ENCODE data around the gene NAALADL2.

The NAALADL2 gene

DNA sequence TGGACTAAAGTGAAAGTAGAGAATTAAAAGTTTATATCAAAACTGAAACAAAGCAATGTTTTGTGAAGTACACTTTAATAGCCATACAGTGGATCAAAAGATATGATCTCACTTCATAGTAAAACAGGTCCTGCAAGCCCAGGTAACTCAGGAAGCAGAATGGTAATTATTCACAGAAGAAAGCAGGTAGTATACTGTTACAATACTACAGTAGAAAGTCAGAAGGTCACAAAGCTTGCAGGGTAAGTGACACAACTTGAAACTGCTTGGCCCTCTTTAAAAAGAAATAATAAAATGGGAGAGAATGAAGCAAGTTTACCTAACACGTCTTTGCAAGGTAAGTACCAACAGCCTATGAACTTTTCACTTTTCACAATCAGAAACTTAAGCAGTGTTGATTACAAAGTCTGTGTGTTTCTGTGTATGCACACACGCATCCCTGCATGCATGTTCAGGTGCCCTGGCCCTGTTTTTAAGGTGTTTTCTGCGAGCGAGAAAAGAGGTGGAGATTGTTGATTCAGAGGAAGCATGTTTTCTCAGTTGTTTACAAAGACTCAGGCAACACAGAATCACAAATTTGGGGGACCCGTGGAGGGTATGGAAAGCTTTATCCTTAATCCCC, at the start of gene NAALADL2:
NAALADL2 (plus strand) TSS at position 221 of the 622 bp plus-strand sequence.
- no peak for DNase-seq (ENCODE audit: low read depth)

- DNase-seq (ENCODE audit: low read depth): no peak
Observed at GRCh38 chr3:174810254-174810653, 48.9 kb upstream of the NAALADL2 start.

DNA sequence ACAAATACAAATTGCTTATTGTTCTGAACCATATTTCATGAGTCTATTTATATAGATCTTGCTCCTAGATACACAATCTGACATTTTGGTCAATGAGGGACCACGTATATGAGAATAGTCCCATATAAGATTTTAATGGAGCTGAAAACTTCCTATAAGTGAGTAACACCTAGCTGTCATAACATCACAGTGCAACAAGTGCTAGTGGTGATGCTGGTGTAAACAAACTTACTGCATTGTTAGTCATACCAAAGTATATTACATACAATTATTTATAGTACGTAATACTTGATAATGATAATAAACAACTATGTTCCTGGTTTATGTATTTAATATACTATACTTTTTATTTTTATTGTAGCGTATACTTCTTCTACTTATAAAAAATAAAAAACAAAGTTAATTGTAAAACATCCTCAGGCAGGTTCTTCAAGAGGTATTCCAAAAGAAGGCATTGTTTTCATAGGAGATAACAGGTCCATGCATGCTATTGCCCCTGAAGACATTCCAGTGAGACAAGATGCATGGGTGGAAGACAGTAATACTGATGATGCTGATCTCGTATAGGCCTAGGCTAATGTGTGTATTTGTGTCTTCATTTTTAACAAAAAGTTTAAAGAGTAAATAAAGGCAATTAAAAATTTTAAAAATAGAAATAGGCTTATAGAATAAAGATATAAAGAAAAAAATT, 46.8 kb upstream of the NAALADL2 start:
- no peak for DNase-seq (ENCODE audit: low read depth)

DNA sequence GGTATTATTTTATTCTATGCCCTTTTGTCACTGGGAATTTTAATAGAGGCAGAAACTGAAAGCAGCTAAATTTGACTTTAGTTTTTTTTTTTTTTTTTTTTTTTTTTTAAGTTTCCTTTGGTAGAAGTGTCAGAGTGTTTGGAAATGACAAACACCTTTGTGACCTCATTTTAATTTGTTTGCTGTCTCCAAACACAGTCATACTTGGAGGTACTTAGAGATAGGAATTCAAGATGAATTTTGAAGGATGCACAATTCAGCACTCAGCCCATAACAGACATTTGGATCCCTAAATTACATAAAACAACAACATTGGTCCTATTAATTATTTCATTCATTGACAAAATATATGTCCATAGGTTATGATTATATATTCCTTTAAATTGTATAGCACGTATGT, 43.4 kb upstream of the NAALADL2 start:
- DNase-seq (ENCODE audit: low read depth): no peak

DNA sequence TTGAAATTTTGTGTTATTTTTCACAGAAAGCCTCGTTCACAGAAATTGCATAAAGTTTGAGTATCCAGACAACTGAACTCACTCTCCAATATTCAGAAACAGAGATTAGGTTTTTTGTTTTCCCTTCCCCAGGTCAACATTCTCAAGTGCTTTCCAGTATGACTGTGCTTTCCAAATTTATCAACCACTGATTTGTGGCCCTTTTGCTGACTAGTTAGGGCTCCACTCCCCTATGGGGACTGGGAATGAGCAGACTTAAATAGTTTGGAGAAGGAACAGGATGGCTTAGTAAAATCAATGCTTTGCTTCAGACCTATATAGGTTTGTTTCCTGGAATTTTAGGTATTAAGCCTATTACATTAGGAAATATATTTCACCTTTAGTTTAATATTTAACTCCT, 38.2 kb upstream of the NAALADL2 start:
- DNase-seq (ENCODE audit: low read depth): no peak

DNA sequence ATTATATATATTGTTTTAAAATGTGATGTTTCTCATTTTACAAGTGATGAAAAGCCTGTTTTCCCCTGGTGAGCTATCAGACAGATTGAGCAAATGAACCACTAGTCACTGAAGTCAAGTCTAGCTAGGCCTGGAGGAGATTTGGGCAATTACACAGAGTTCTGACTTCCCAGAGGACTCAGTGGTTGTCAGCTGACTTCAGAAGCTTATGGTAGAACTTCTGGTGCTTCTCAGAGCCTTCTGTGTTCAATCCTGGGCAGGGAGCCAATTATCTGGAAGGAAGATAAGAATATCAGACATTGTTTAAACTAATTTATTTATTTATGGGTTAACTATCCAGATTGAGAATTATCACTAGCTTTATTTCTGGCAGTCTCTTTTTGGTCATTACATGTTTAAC, 37.7 kb upstream of the NAALADL2 start:
- no peak for DNase-seq (ENCODE audit: low read depth)

GRCh38 chr3:174822320-174822719, 36.8 kb upstream of the NAALADL2 start:
- no peak for DNase-seq (ENCODE audit: low read depth)

GRCh38 chr3:174826069-174826468, 33.1 kb upstream of the NAALADL2 start:
- no peak for DNase-seq (ENCODE audit: low read depth)

DNA sequence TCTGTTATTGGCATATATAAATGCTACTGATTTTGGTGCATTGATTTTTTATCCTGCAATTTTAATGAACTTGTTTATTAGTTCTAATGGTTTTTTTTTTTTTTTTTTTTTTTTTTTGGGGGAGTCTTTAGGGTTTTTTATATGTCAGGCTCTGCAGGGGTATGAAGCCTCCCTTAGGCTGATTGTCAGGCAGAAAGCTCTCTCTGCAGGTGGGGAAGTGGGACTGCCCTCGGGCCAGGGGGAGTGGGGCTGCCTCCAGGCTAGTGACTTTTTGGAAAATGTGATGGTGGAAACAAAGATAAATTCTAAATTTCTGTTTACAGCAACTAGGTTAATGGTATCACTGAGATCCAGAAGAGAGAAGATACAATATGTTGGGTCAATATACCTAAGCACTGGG, 14.4 kb upstream of the NAALADL2 start:
- no peak for DNase-seq (ENCODE audit: low read depth)

DNA sequence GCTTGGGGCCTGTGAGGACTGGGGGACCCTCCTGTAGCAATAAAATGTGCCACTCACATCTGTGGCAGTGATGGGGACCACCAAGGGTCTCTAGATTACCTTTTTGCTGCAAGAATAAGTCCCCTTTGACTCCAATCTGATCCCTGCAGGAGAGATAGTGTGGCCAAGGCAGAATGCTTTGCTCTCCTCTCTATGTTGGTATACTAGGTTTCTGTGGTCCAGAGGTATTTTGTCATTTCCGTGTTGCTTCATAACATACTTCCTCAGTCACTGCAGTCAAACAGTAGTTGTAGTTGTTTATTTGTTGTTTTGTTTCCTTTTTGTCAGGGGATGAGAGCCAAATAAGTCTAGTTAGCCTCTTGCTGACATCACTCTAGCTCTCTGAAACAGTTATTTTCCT, 13.1 kb upstream of the NAALADL2 start:
- no peak for DNase-seq (ENCODE audit: low read depth)

- DNase-seq (ENCODE audit: low read depth): no peak
Observed at GRCh38 chr3:174854987-174855386, 4.1 kb upstream of the NAALADL2 start.

- DNase-seq (ENCODE audit: low read depth): no peak
Observed at GRCh38 chr3:174857301-174857700, 1.8 kb upstream of the NAALADL2 start.

DNA sequence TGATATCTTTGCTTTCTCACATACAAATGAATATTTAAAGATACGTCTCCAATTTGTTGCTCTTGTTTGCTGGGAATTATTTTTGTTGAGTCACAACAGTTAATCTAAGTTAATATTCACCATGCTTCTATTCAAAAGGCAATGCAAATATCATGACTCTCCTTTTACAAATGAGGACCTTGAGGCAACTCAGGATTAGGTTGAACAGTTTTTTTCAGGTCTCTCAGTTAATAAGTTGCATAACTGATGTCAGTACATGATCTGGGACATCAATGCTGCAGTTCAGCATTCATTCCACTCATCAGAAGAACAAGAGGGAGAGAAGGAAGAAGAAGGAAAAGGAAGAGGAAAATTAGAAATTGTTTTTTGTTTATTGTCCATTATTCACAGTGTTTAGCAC, 781 bp upstream of the NAALADL2 start:
- DNase-seq (ENCODE audit: low read depth): no peak

- no peak for DNase-seq (ENCODE audit: low read depth)
Observed at GRCh38 chr3:174859756-174860155, 622 bp downstream of the NAALADL2 start.

- DNase-seq (ENCODE audit: low read depth): no peak
Observed at GRCh38 chr3:174862101-174862500, 3.0 kb downstream of the NAALADL2 start.

DNA sequence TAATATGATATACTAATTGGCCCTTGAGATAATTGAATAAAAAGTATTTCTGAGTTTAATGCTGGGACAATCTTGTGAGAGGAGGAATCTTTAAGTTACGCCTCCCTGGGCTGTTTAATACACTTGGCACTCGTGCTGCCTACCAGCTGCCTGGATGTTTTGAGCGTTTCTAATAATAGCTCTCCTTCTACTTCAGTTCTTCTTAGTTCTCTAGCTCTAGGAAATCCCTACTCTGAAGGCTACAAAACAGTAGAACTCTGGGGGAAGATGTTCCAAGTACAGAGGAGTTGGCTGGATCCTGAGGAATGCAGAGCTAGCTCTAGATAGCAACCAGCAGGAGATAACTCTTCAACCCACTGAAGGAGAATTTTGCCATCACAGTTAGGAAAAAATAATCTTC, 3.5 kb downstream of the NAALADL2 start:
- DNase-seq (ENCODE audit: low read depth): no peak

DNA sequence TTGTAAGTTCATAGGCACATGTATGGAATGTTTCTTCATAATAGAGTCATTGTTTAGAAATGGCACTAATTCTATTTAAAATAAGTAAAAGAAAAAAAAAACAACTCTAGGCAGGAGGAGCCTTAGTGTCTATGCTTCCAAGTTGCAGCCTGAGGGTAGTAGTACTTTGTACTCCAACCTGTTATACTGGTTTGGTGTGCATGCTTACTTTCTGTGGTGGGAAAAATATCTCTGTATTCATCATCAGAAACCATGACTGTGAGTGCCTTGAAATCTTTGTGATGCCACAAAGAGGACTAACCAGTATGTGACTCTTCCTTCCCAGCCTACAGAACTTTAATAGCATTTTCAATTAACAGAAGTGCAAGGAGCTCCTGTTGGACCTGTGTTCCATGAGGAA, 4.4 kb downstream of the NAALADL2 start:
- no peak for DNase-seq (ENCODE audit: low read depth)

DNA sequence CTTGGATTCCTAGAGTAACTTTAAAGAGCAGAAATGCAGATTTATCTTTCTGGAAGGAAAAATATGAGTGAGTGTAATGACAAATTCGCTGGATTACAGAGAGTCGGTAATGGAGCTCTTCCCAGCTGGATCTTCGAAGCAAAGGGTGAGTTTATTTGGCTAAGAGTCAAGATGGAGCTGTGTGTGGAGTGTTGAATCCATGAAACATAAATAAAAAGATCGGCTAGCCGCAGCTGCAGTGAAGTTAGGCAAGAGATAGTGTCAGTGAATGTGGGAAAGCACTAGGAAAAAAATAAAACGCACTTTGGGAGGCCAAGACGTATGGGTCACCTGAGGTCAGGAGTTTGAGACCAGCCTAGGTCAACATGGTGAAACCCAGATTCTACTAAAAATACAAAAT, 10.3 kb downstream of the NAALADL2 start:
- no peak for DNase-seq (ENCODE audit: low read depth)

DNA sequence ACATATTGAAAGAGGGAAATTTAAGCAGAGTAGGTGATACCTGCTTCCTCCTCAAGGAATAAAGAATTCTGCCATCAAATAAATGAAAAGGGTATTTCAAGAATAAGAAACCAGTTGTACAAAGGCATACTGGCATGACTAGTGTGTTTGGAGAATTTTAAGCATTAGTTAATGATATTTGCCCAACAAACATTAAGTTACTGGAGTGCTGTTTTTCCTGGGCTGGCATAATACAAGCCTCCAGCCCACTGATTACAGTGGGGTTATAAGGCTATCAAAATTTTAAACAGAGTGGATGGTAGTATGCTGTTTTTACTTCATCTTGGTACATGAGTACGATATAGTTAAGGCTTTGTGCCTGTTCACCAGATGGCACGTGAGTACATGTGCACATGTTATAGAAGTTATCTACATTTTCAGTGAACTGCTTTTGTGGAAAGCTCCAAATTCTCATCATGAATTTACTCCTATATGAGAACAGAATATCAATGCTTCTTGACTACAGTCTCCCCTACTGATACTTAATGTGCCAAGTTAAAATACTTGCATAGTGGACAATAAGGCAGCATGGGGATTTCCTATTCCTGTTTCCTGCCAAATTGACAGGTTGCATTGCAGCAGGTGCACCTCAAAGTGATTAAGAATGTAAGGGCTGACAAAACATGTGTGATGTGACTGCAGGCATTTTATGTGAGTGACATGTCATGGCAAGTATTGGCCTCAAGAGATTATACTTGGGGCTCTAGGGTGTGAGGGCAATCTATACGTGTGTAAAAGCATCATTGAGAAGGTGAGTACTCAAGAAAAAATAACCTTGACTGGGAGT, 14.9 kb downstream of the NAALADL2 start:
- no peak for DNase-seq (ENCODE audit: low read depth)

DNA sequence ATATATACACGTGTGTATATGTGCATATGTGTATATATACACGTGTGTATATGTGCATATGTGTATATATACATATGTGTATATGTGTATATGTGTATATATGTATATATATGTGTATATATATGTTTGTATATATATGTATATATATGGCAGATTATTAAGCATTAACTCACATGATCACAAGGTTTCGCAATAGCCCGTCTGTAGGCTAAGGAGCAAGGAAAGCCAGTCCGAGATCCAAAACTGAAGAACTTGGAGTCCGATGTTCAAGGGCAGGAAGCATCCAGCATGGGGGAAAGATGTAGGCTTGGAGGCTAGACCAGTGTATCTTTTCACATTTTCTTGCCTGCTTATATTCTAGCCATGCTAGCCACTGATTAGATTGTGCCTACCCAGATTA, 23.7 kb downstream of the NAALADL2 start:
- no peak for DNase-seq (ENCODE audit: low read depth)

GRCh38 chr3:174883881-174884675, 24.9 kb downstream of the NAALADL2 start:
- DNase-seq (ENCODE audit: low read depth): no peak

All from activated T-helper 9 cell treated with anti-CD3 and anti-CD28 coated beads, Interleukin-2, amount 50 U/mL, for 16 hours (primary cell).